Measurements from ENCODE around the gene FES. TPM values are rescaled to one million over a fixed set of nuclear protein-coding genes. Genes with fewer than 3 reads are reported as not detected.
"Not testable (repeated sequence)": the region's sequence is repeated elsewhere in the genome, so short reads cannot be mapped to it uniquely, and the experiment has no call there.

The FES gene
- total and polyA plus RNA-seq, 2 donors: 27.0 to 30.0 TPM

DNA sequence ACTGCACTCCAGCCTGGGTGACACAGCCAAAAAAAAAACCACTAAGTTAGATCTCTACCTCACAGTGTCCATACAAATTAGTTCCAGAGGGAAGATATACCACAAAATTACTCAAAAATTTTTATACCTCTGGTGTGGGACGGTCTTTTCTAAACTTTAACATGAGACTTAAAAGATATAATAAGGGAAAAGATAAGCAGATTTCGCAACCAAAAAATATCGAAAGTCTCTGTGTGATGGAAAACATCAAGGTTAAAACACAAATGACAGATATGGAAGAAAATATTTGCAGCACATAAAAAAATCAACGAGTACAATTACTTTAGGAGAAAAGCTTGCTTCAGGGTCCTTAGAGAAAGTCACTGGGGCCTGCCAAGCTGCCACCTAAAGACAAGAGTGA, 37.6 kb downstream of the FES start:
- no peaks in the 10 kb centered on the region for H3K36me3 ChIP-seq (ENCODE audit: insufficient read depth)
- DNase-seq (ENCODE audit: extremely low spot score): no peak
- H3K4me3 ChIP-seq (ENCODE audit: low read depth, low read length): no peak overlapping the region
- H3K4me1 ChIP-seq (ENCODE audit: insufficient read depth): no peaks in the 10 kb centered on the region
- no peak overlapping the region for H3K27ac ChIP-seq (ENCODE audit: low read depth)
- 87% methylated on average over 4 of the region's 4 CpGs for WGBS

DNA sequence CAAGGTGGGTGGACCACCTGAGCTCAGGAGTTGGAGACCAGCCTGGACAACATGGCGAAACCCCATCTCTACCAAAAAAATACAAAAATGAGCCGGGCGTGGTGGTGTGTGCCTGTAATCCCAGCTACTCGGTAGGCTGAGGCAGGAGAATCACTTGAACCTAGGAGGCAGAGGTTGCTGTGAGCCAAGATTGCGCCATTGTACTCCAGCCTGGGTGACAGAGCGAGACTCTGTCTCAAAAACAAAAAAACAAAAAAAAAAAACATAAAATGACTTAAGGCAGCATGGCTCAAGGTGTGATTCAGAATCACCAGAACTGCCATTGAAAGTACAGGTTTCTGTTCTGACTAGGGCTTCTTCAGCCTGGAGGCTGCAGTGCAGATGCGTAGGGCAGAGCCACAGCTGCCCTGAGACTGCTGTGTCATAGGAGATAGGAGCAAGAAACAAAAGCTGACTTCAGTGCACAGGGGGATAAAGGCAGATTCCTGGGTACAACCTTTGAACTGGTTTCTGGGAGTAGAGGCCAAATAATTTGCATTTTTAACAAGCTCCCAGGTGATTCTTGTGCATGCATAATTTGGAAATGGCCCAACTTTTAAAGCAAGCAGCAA, 38.5 kb downstream of the FES start:
- H3K4me1 ChIP-seq (ENCODE audit: insufficient read depth); DNase-seq (ENCODE audit: extremely low spot score); H3K4me3 ChIP-seq (ENCODE audit: low read depth, low read length); H3K36me3 ChIP-seq (ENCODE audit: insufficient read depth); H3K27ac ChIP-seq (ENCODE audit: low read depth): not testable (repeated sequence)
- WGBS: 91% methylated on average over 7 of the region's 7 CpGs

DNA sequence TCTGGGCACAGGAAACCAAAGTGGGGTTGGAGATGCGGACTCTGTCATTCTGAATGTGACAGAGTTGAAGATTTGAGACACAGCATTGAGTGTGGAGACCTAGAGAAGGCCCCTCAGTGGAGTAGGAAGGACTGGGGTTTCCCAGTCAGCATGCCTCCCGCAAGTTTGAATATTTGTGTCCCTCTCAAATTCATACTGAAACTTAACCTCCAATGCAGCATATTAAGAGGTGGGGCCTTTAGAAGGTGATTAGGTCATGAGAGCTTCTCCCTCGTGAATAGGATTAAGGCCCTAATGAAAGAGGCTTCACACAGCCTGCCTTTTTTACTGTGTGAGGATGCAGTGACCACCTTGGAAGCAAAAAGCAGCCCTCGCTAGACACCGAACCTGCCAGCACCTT, 40.1 kb downstream of the FES start:
- 81% methylated on average over 5 of the region's 5 CpGs for WGBS
- Histone ChIP-seq H3K4me1 (ENCODE audit: insufficient read depth) (no peaks in the 10 kb centered on the region), H3K27ac (ENCODE audit: low read depth) (no peak overlapping the region), H3K36me3 (ENCODE audit: insufficient read depth) (no peaks in the 10 kb centered on the region), H3K4me3 (ENCODE audit: low read depth, low read length) (no peak overlapping the region)
- no peak for DNase-seq (ENCODE audit: extremely low spot score)

- not testable (repeated sequence) for H3K27ac ChIP-seq (ENCODE audit: low read depth); H3K4me1 ChIP-seq (ENCODE audit: insufficient read depth); H3K4me3 ChIP-seq (ENCODE audit: low read depth, low read length); DNase-seq (ENCODE audit: extremely low spot score); H3K36me3 ChIP-seq (ENCODE audit: insufficient read depth)
- 91% methylated on average over 10 of the region's 10 CpGs for WGBS
These were observed 42.5 kb downstream of the FES start for GRCh38 chr15:90926766-90927165.

DNA sequence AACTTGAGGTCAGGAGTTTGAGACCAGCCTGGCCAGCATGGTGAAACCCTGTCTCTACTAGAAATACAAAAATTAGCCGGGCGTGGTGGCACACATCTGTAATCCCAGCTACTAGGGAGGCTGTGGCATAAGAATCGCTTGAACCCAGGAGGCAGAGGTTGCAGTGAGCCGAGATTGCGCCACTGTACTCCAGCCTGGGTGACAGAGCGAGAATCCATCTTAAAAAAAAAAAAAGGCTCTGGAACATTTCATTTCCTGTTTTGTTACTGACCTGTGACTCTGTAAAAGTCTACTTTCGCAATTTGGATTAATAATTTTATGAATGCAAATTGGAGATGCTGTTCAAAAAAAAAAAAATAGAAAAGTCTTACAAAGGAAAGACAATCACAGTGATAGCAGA, 43.8 kb downstream of the FES start:
- H3K4me1 ChIP-seq (ENCODE audit: insufficient read depth); H3K36me3 ChIP-seq (ENCODE audit: insufficient read depth); DNase-seq (ENCODE audit: extremely low spot score); H3K27ac ChIP-seq (ENCODE audit: low read depth); H3K4me3 ChIP-seq (ENCODE audit: low read depth, low read length): not testable (repeated sequence)
- 90% methylated on average over 7 of the region's 7 CpGs for WGBS

DNA sequence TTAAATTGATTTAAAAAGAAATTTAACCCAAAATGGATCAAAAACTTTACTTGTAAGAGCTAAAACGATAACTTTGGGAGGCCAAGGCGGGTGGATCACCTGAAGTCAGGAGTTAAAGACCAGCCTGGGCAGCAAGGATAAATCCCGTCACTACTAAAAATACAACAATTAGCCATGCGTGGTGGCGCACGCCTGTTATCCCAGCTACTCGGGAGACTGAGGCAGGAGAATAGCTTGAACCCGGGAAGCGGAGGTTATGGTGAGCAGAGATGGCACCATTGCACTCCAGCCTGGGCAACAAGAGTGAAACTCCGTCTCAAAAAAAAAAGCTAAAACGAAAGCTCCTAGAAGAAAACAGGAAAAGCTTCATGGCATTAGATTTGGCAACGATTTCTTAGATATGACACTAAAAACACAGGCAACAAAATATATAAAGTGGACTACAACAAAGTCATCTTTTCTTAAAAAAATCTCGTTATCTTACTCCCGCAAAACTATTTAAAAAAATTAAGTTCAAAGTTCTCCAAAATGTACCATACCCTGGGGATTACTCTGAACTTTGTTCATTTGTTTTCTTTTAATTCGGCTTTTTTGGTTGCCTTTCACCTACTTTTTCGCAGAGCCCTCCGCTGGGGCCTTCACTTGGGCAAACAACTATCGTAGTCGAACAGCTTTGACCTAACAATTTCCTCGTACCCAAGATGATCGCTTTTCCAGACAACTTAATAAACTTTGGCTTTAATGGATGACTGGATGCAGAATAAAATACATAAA, 45.1 kb downstream of the FES start:
- Histone ChIP-seq H3K4me1 (ENCODE audit: insufficient read depth) (no peaks in the 10 kb centered on the region), H3K36me3 (ENCODE audit: insufficient read depth) (no peaks in the 10 kb centered on the region), H3K27ac (ENCODE audit: low read depth) (peak overlapping the region; percentile 70), H3K4me3 (ENCODE audit: low read depth, low read length) (peak overlapping the region; percentile 45)
- DNase-seq (ENCODE audit: extremely low spot score): no peak
- WGBS: 60% methylated on average over 21 of the region's 21 CpGs

GRCh38 chr15:90930861-90931574, 46.7 kb downstream of the FES start:
- DNase-seq (ENCODE audit: extremely low spot score): no peak
- Histone ChIP-seq H3K27ac (ENCODE audit: low read depth) (no peak overlapping the region), H3K4me3 (ENCODE audit: low read depth, low read length) (peak overlapping the region; percentile 45), H3K4me1 (ENCODE audit: insufficient read depth) (no peaks in the 10 kb centered on the region), H3K36me3 (ENCODE audit: insufficient read depth) (no peaks in the 10 kb centered on the region)
- WGBS: 76% methylated on average over 15 of the region's 15 CpGs

- H3K27ac ChIP-seq (ENCODE audit: low read depth): no peak overlapping the region
- no peaks in the 10 kb centered on the region for H3K36me3 ChIP-seq (ENCODE audit: insufficient read depth)
- WGBS: 39% methylated on average over 6 of the region's 6 CpGs
- H3K4me3 ChIP-seq (ENCODE audit: low read depth, low read length): peak overlapping the region; percentile 62
- no peak for DNase-seq (ENCODE audit: extremely low spot score)
- no peaks in the 10 kb centered on the region for H3K4me1 ChIP-seq (ENCODE audit: insufficient read depth)
These were observed 47.2 kb downstream of the FES start for GRCh38 chr15:90931575-90931827.

GRCh38 chr15:90931828-90932659, 47.7 kb downstream of the FES start, which contains the start of gene HDDC3:
TSS of gene HDDC3 (minus strand) at chr15:90932549. CDS start at chr15:90932540, 9 bp downstream.
- no peaks in the 10 kb centered on the region for H3K4me1 ChIP-seq (ENCODE audit: insufficient read depth)
- peak within 1 kb of the TSS; percentile 79 for H3K27ac ChIP-seq (ENCODE audit: low read depth)
- peak within 1 kb of the TSS; percentile 62 for H3K4me3 ChIP-seq (ENCODE audit: low read depth, low read length)
- H3K36me3 ChIP-seq (ENCODE audit: insufficient read depth): no peaks in the 10 kb centered on the region
- 1% methylated on average over 52 of the region's 52 CpGs for WGBS
- DNase-seq (ENCODE audit: extremely low spot score): peak; percentile 71

DNA sequence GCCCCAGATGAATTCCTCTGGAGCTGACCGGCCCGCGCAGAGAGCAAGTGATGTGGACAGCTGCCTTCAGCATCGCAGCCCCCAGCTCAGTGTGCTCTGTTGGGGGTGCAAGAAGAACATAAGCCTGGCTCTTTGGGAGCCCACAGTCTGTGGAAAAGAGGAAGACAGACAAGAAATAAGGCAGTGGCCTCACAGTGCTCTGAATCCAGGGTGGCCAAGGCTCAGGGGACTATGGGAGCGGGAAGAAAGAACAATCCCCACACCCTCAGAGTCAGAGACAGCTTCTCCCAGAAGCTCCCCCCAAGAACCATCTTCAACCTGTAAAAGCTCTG, 48.3 kb downstream of the FES start:
- H3K36me3 ChIP-seq (ENCODE audit: insufficient read depth): no peaks in the 10 kb centered on the region
- H3K27ac ChIP-seq (ENCODE audit: low read depth): no peak overlapping the region
- WGBS: 20% methylated on average over 5 of the region's 5 CpGs
- no peak overlapping the region for H3K4me3 ChIP-seq (ENCODE audit: low read depth, low read length)
- H3K4me1 ChIP-seq (ENCODE audit: insufficient read depth): no peaks in the 10 kb centered on the region
- DNase-seq (ENCODE audit: extremely low spot score): no peak

GRCh38 chr15:90933301-90933700, 49.0 kb downstream of the FES start:
- Histone ChIP-seq H3K4me3 (ENCODE audit: low read depth, low read length) (no peak overlapping the region), H3K36me3 (ENCODE audit: insufficient read depth) (no peaks in the 10 kb centered on the region), H3K27ac (ENCODE audit: low read depth) (no peak overlapping the region), H3K4me1 (ENCODE audit: insufficient read depth) (no peaks in the 10 kb centered on the region)
- WGBS: 80% methylated on average over 1 of the region's 1 CpG
- no peak for DNase-seq (ENCODE audit: extremely low spot score)

DNA sequence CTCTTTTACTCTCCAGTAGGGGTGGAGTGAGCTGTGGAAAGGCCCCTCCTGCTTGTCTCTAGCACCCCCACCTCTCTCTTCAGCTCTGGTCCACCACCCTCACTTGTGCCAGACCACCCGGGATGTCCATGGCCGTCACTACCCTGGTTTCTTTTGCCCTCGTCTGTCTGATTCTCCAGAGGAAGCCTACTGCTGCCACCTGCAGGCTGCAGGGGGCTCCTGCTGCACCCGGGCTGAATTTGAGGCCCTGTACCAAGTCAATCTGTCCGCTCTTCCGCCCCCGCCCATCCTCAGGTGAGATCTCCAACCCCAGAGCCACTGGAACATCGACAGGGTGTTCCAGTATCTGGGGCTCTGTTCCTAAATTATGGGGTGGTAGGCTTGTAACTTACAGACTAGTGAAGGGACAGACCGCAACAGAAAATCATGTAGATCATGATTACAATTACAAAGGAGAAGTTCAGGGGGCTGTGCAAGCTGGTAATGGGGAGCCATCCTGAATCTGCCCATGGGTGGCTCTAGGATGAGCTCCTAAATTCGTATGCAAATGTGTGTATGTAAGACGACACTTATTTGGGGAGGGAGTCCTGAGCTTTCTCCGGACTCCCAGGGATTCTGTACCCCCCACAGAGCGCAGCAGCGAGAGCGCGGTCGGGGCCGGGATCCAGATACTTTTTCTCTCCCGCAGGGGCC, 50.1 kb downstream of the FES start:
- peak overlapping the region; percentile 50 for H3K4me3 ChIP-seq (ENCODE audit: low read depth, low read length)
- H3K36me3 ChIP-seq (ENCODE audit: insufficient read depth): no peaks in the 10 kb centered on the region
- no peak for DNase-seq (ENCODE audit: extremely low spot score)
- no peaks in the 10 kb centered on the region for H3K4me1 ChIP-seq (ENCODE audit: insufficient read depth)
- WGBS: 3% methylated on average over 19 of the region's 19 CpGs
- H3K27ac ChIP-seq (ENCODE audit: low read depth): no peak overlapping the region

Data from urinary bladder (tissue), 4 donors.